RWPE2 (cell line): ENCODE results near the gene BMX.

Experiments used
- ATAC-seq: fragments of 200-7000 bp; cut with Tn5 transposase; 3 replicates; pipeline ENCODE4 v1.9.1; 2021; ENCODE audit warnings: low read depth
- DNase-seq: peaks from one replicate; pipeline ENCODE4 v3.0.0-alpha.2; 2020; ENCODE audit warnings: low spot score
- H3K27ac ChIP-seq: fragments of 450-650 bp; 2 replicates; pipeline ENCODE4 v1.5.1; 2017; ENCODE audit warnings: mild to moderate bottlenecking; ENCODE audit not compliant: poor library complexity, severe bottlenecking
- H3K27me3 ChIP-seq: fragments of 250-450 bp; sonication (Bioruptor Pico); 2 replicates; pipeline ENCODE4 v1.5.1; 2021; ENCODE audit warnings: mild to moderate bottlenecking, moderate library complexity; ENCODE audit not compliant: insufficient read depth, poor library complexity, severe bottlenecking
- H3K36me3 ChIP-seq: fragments of 250-450 bp; sonication (Bioruptor Pico); 2 replicates; pipeline ENCODE4 v1.5.1; 2020; ENCODE audit warnings: low read depth, mild to moderate bottlenecking, moderate library complexity
- H3K4me1 ChIP-seq: fragments of 250-450 bp; sonication (Bioruptor Pico); 2 replicates; pipeline ENCODE4 v1.5.1; 2021; ENCODE audit warnings: mild to moderate bottlenecking, moderate library complexity; ENCODE audit not compliant: insufficient read depth, poor library complexity, severe bottlenecking
- H3K4me3 ChIP-seq: fragments of 250-450 bp; sonication (Bioruptor Pico); 2 replicates; pipeline ENCODE4 v1.5.1; 2021; ENCODE audit warnings: mild to moderate bottlenecking, moderate library complexity; ENCODE audit not compliant: severe bottlenecking
- H3K9me3 ChIP-seq: fragments of 250-450 bp; sonication (Bioruptor Pico); 2 replicates; pipeline ENCODE4 v1.5.1; 2021; ENCODE audit warnings: mild to moderate bottlenecking, moderate library complexity; ENCODE audit not compliant: severe bottlenecking
- CTCF ChIP-seq: fragments of 450-650 bp; IDR thresholded peaks from one replicate; pipeline ENCODE4 v1.5.1; 2017; ENCODE audit warnings: mild to moderate bottlenecking, moderate library complexity; ENCODE audit not compliant: poor library complexity, severe bottlenecking

BMX gene

GRCh38 chrX:15546745-15547144 is 46.1 kb downstream of the BMX start:
- Histone ChIP-seq H3K9me3 (no peaks in the 10 kb centered on the region), H3K27ac (no peak overlapping the region), H3K27me3 (no peaks in the 10 kb centered on the region), H3K4me1 (no peaks in the 10 kb centered on the region), H3K4me3 (no peak overlapping the region), H3K36me3 (no peaks in the 10 kb centered on the region)
- DNase-seq, result no peak
- no peak for ATAC-seq
- TF ChIP-seq CTCF, result no peak

GRCh38 chrX:15547356-15547755 is 46.7 kb downstream of the BMX start:
- Histone ChIP-seq H3K27ac (no peak overlapping the region), H3K9me3 (no peaks in the 10 kb centered on the region), H3K4me3 (no peak overlapping the region), H3K36me3 (no peaks in the 10 kb centered on the region), H3K27me3 (no peaks in the 10 kb centered on the region), H3K4me1 (no peaks in the 10 kb centered on the region)
- DNase-seq (no peak), ATAC-seq (no peak)
- TF ChIP-seq CTCF, result no peak

- H3K27me3 ChIP-seq, result no peaks in the 10 kb centered on the region
- H3K4me1 ChIP-seq, result no peaks in the 10 kb centered on the region
- H3K9me3 ChIP-seq, result no peaks in the 10 kb centered on the region
- no peak overlapping the region for H3K4me3 ChIP-seq
- H3K36me3 ChIP-seq, result no peaks in the 10 kb centered on the region
- no peak for ATAC-seq
- no peak overlapping the region for H3K27ac ChIP-seq
- TF ChIP-seq CTCF, result no peak
- no peak for DNase-seq
Observed at GRCh38 chrX:15549189-15550012, 48.8 kb downstream of the BMX start.

- ATAC-seq (no peak), DNase-seq (no peak)
- Histone ChIP-seq H3K4me1 (no peaks in the 10 kb centered on the region), H3K36me3 (no peaks in the 10 kb centered on the region), H3K4me3 (no peak overlapping the region), H3K9me3 (no peaks in the 10 kb centered on the region), H3K27ac (no peak overlapping the region), H3K27me3 (no peaks in the 10 kb centered on the region)
- no peak for TF ChIP-seq CTCF
Observed at GRCh38 chrX:15559227-15559626, 58.6 kb downstream of the BMX start.

GRCh38 chrX:15560924-15561323 is 60.3 kb downstream of the BMX start:
- TF ChIP-seq CTCF, result no peak
- DNase-seq (no peak), ATAC-seq (no peak)
- no peaks in the 10 kb centered on the region for H3K36me3 ChIP-seq
- no peaks in the 10 kb centered on the region for H3K27me3 ChIP-seq
- no peaks in the 10 kb centered on the region for H3K4me1 ChIP-seq
- H3K4me3 ChIP-seq, result no peak overlapping the region
- H3K9me3 ChIP-seq, result no peaks in the 10 kb centered on the region
- no peak overlapping the region for H3K27ac ChIP-seq
